Activated T-helper 2 cell treated with anti-CD3 and anti-CD28 coated beads, Interferon-gamma antibody, Interleukin-2, Interleukin-4, amounts not matched to agents 10 μg/mL and 5 μg/mL and 100 μg/mL, durations not matched to agents 14 hours and 24 hours and 36 hours (primary cell): ENCODE results near the gene POMC. TPM values are rescaled to one million over a fixed set of nuclear protein-coding genes. Genes with fewer than 3 reads are reported as not detected.

ENCODE experiments used
- DNase-seq: peaks from one replicate; pipeline ENCODE4 v3.0.0; 2021; ENCODE audit warnings: low spot score
- H3K27ac Mint-ChIP-seq: one replicate; pipeline ENCODE4 v1.8.0; 2021; ENCODE audit warnings: mixed read lengths
- H3K27me3 Mint-ChIP-seq: one replicate; pipeline ENCODE4 v1.8.0; 2021; ENCODE audit warnings: low read depth, mixed read lengths
- H3K36me3 Mint-ChIP-seq: one replicate; pipeline ENCODE4 v1.8.0; 2021; ENCODE audit warnings: low read depth, mixed read lengths
- H3K4me1 Mint-ChIP-seq: one replicate; pipeline ENCODE4 v1.8.0; 2021; ENCODE audit warnings: low read depth, mixed read lengths
- H3K4me3 Mint-ChIP-seq: one replicate; pipeline ENCODE4 v1.8.0; 2021; ENCODE audit warnings: low read depth, mild to moderate bottlenecking, moderate library complexity, mixed read lengths
- H3K9me3 Mint-ChIP-seq: one replicate; pipeline ENCODE4 v1.8.0; 2021; ENCODE audit warnings: mixed read lengths
- intact Hi-C: fragments of 100-400 bp; cut with micrococcal nuclease; formaldehyde crosslinking; loops from one replicate; pipeline ENCODE4 v1.15.1; 2023
- total RNA-seq: library from RNA; stranded (reverse); gene quantifications from 2 replicates; pipeline ENCODE4 v1.2.3, GENCODE V29; 2022

Gene POMC
- total RNA-seq, 1 donor from 2014 or later: 6.7 TPM

GRCh38 chr2:25125189-25125588 is 43.2 kb downstream of the POMC start:
- DNase-seq: no peak
- intact Hi-C loops: no loop called here
- H3K36me3 Mint-ChIP-seq: no peaks in the 10 kb centered on the region
- no peaks in the 10 kb centered on the region for H3K9me3 Mint-ChIP-seq
- H3K4me3 Mint-ChIP-seq: no peak overlapping the region
- peaks cover 2% of the 10 kb centered on the region for H3K4me1 Mint-ChIP-seq
- H3K27ac Mint-ChIP-seq: no peak overlapping the region
- peaks cover 5% of the 10 kb centered on the region for H3K27me3 Mint-ChIP-seq

GRCh38 chr2:25123682-25124081 is 44.7 kb downstream of the POMC start:
- intact Hi-C loops: no loop called here
- no peak overlapping the region for H3K4me3 Mint-ChIP-seq

GRCh38 chr2:25122367-25122766 is 46.0 kb downstream of the POMC start:
- Mint-ChIP-seq H3K4me1 (no peaks in the 10 kb centered on the region), H3K27me3 (peaks cover 2% of the 10 kb centered on the region), H3K36me3 (no peaks in the 10 kb centered on the region), H3K27ac (no peak overlapping the region), H3K9me3 (no peaks in the 10 kb centered on the region), H3K4me3 (no peak overlapping the region)
- intact Hi-C loops: no loop called here
- no peak for DNase-seq

More at GRCh38 chr2:25123682-25124081, 44.7 kb downstream of the POMC start:
- Mint-ChIP-seq H3K27ac (no peak overlapping the region), H3K4me1 (no peaks in the 10 kb centered on the region), H3K27me3 (peaks cover 2% of the 10 kb centered on the region), H3K36me3 (no peaks in the 10 kb centered on the region), H3K9me3 (no peaks in the 10 kb centered on the region)
- DNase-seq: no peak

GRCh38 chr2:25119263-25119662 is 49.1 kb downstream of the POMC start:
- Mint-ChIP-seq H3K36me3 (no peaks in the 10 kb centered on the region), H3K4me1 (no peaks in the 10 kb centered on the region), H3K27me3 (peaks cover 2% of the 10 kb centered on the region)

GRCh38 chr2:25116956-25117355 is 51.4 kb downstream of the POMC start:
- H3K36me3 Mint-ChIP-seq: no peaks in the 10 kb centered on the region
- H3K4me3 Mint-ChIP-seq: no peak overlapping the region
- DNase-seq: no peak
- no peaks in the 10 kb centered on the region for H3K9me3 Mint-ChIP-seq
- no peaks in the 10 kb centered on the region for H3K4me1 Mint-ChIP-seq
- H3K27ac Mint-ChIP-seq: no peak overlapping the region
- intact Hi-C loops: no loop called here
- peaks cover 2% of the 10 kb centered on the region for H3K27me3 Mint-ChIP-seq

More at GRCh38 chr2:25119263-25119662, 49.1 kb downstream of the POMC start:
- H3K4me3 Mint-ChIP-seq: no peak overlapping the region
- no peak overlapping the region for H3K27ac Mint-ChIP-seq
- no peak for DNase-seq
- intact Hi-C loops: no loop called here
- H3K9me3 Mint-ChIP-seq: no peaks in the 10 kb centered on the region

GRCh38 chr2:25115902-25116301 is 52.5 kb downstream of the POMC start:
- Mint-ChIP-seq H3K9me3 (no peaks in the 10 kb centered on the region), H3K36me3 (no peaks in the 10 kb centered on the region), H3K4me3 (no peak overlapping the region), H3K4me1 (no peaks in the 10 kb centered on the region), H3K27ac (no peak overlapping the region), H3K27me3 (peaks cover 2% of the 10 kb centered on the region)
- DNase-seq: no peak
- intact Hi-C loops: no loop called here

- intact Hi-C loops: no loop called here
- Mint-ChIP-seq H3K36me3 (no peaks in the 10 kb centered on the region), H3K4me3 (no peak overlapping the region), H3K4me1 (no peaks in the 10 kb centered on the region), H3K27me3 (peaks cover 2% of the 10 kb centered on the region), H3K9me3 (no peaks in the 10 kb centered on the region), H3K27ac (no peak overlapping the region)
- no peak for DNase-seq
These were observed 53.0 kb downstream of the POMC start for GRCh38 chr2:25115249-25115883.

GRCh38 chr2:25112113-25112512 is 56.3 kb downstream of the POMC start:
- H3K9me3 Mint-ChIP-seq: no peaks in the 10 kb centered on the region

More at GRCh38 chr2:25112113-25112512, 56.3 kb downstream of the POMC start:
- Mint-ChIP-seq H3K4me3 (no peak overlapping the region), H3K27ac (no peak overlapping the region), H3K27me3 (peaks cover 2% of the 10 kb centered on the region), H3K36me3 (no peaks in the 10 kb centered on the region), H3K4me1 (no peaks in the 10 kb centered on the region)
- intact Hi-C loops: no loop called here
- no peak for DNase-seq

Other genes with a start within 250 kb of the POMC start
- 108 and 112 TPM in 2 replicates for gene ADCY3, start 248.3 kb downstream of the POMC start, total RNA-seq
- 4.9 and 6.1 TPM in 2 replicates for gene DNAJC27, start 196.6 kb downstream of the POMC start, total RNA-seq
- gene EFR3B, start 126.5 kb downstream of the POMC start, total RNA-seq: 0.34 and 0.46 TPM in 2 replicates
- gene DNMT3A, start 173.3 kb upstream of the POMC start, total RNA-seq: 86.8 and 91.3 TPM in 2 replicates